Astrocyte of the spinal cord (primary cell): ENCODE data around the gene SMDT1.
"Not testable (repeated sequence)": the region's sequence is repeated elsewhere in the genome, so short reads cannot be mapped to it uniquely, and the experiment has no call there.

ENCODE experiments used
- DNase-seq: peaks from one replicate; pipeline ENCODE4 v3.0.0; 2011; ENCODE audit warnings: low read depth, low spot score
- H3K4me3 ChIP-seq: 2 replicates; pipeline ENCODE4 v1.5.1; 2011; ENCODE audit warnings: low read depth, mild to moderate bottlenecking, low read length, moderate library complexity
- CTCF ChIP-seq: IDR thresholded peaks from 2 replicates; pipeline ENCODE4 v1.5.1; 2012; ENCODE audit warnings: low read depth, mild to moderate bottlenecking, low read length, inconsistent platforms
- in situ Hi-C: cut with HindIII; loops from 2 replicates; pipeline ENCODE4 v1.10.0; 2017; ENCODE audit warnings: low sequenced_read_pairs

SMDT1 gene

GRCh38 chr22:42112793-42113192 is 33.3 kb downstream of the SMDT1 start:
- in situ Hi-C loops, DNase-seq, H3K4me3 ChIP-seq: not testable (repeated sequence)
- TF ChIP-seq CTCF = peak; percentile 34

- TF ChIP-seq CTCF = peak; percentile 33
- DNase-seq = no peak
- in situ Hi-C loops = no loop called here
- no peak overlapping the region for H3K4me3 ChIP-seq
These were observed 35.2 kb downstream of the SMDT1 start for GRCh38 chr22:42114721-42115120.

- in situ Hi-C loops, H3K4me3 ChIP-seq, DNase-seq: not testable (repeated sequence)
These were observed 35.9 kb downstream of the SMDT1 start for GRCh38 chr22:42115420-42115830.

- no peak for TF ChIP-seq CTCF
- no peak for DNase-seq
- H3K4me3 ChIP-seq = no peak overlapping the region
- in situ Hi-C loops = no loop called here
These were observed 37.4 kb downstream of the SMDT1 start for GRCh38 chr22:42116848-42117424.

GRCh38 chr22:42120231-42121021 is 40.9 kb downstream of the SMDT1 start:
- DNase-seq, H3K4me3 ChIP-seq, in situ Hi-C loops: not testable (repeated sequence)

- H3K4me3 ChIP-seq, DNase-seq, in situ Hi-C loops: not testable (repeated sequence)
These were observed 44.0 kb downstream of the SMDT1 start for GRCh38 chr22:42123529-42123928.

- in situ Hi-C loops = no loop called here
- no peak for DNase-seq
- TF ChIP-seq CTCF = no peak
- no peak overlapping the region for H3K4me3 ChIP-seq
These were observed 48.1 kb downstream of the SMDT1 start for GRCh38 chr22:42127606-42128005.

- in situ Hi-C loops, H3K4me3 ChIP-seq, DNase-seq: not testable (repeated sequence)
These were observed 48.5 kb downstream of the SMDT1 start for GRCh38 chr22:42128007-42128406.

GRCh38 chr22:42128776-42129694 is 49.5 kb downstream of the SMDT1 start:
- in situ Hi-C loops, DNase-seq, H3K4me3 ChIP-seq: not testable (repeated sequence)

- DNase-seq, in situ Hi-C loops, H3K4me3 ChIP-seq: not testable (repeated sequence)
These were observed 50.7 kb downstream of the SMDT1 start for GRCh38 chr22:42130182-42130581.

- H3K4me3 ChIP-seq, in situ Hi-C loops, DNase-seq: not testable (repeated sequence)
These were observed 51.3 kb downstream of the SMDT1 start, which contains the start of gene CYP2D6 for GRCh38 chr22:42130639-42131431. TSS of gene CYP2D6 (minus strand) at chr22:42130810. CDS start at chr22:42130791, 19 bp downstream.
